ENCODE results near the gene GHRHR. TPM values are rescaled to one million over a fixed set of nuclear protein-coding genes. Genes with fewer than 3 reads are reported as not detected.

GHRHR gene
- polyA plus RNA-seq, 3 donors, result not detected

DNA sequence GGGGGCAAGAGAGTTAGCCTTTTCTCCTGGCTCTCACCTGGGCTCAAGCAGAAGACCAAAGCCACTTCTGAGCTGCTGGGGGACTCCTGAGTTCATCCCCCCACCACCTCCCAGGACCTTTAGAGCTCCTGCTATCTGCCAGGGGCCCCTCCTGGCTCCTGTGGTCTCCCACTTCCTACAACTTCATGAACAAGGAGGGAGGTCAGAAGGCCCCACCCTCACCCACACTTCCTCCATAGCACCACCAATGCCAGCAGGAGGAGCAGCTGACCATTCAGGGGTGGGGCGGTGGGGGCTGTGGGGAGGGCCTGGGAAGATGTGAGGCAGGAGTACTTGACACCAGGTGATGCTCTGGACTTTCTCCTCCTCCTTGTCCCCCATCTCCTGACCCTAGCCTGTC, 55.8 kb downstream of the GHRHR start:
- TF ChIP-seq CTCF (IDR thresholded peaks at IDR 0.05), result no peak
- Histone ChIP-seq H4K20me1 (ENCODE audit: insufficient read depth, low read length) (no peaks in the 10 kb centered on the region), H3K9me3 (replicated peaks in 1 of 2; ENCODE audit: control insufficient read depth in 1 of 2, insufficient read depth in 1 of 2, low read length in 2 of 2) (no peaks in the 10 kb centered on the region), H2AFZ (ENCODE audit: insufficient read depth, low read depth, low read length, poor library complexity, severe bottlenecking) (no peak overlapping the region), H3K4me2 (replicated peaks; ENCODE audit: extremely low read depth, low read length, poor library complexity, severe bottlenecking) (no peak overlapping the region), H3K27ac (ENCODE audit: low read depth in 1 of 2, low read length in 2 of 2) (no peak overlapping the region), H3K4me1 (ENCODE audit: control insufficient read depth in 1 of 2, insufficient read depth in 2 of 2, low read length in 2 of 2) (no peaks in the 10 kb centered on the region), H3K79me2 (ENCODE audit: insufficient read depth, low read length) (no peaks in the 10 kb centered on the region), H3K9ac (ENCODE audit: insufficient read depth, low read length, poor library complexity, severe bottlenecking) (no peak overlapping the region), H3K36me3 (replicated peaks in 1 of 2; ENCODE audit: control insufficient read depth in 1 of 2, insufficient read depth in 2 of 2, low read length in 2 of 2) (no peaks in the 10 kb centered on the region), H3K27me3 (ENCODE audit: control insufficient read depth in 2 of 2, insufficient read depth in 2 of 2, low read length in 2 of 2) (no peaks in the 10 kb centered on the region), H3K4me3 (replicated peaks in 1 of 3; ENCODE audit: low read depth in 2 of 3, low read length in 3 of 3) (no peak overlapping the region)
- Mint-ChIP-seq H3K27me3 (ENCODE audit: low read depth in 3 of 3) (peaks cover 3 to 8% (median 5%) of the 10 kb centered on the region in 3 donors), H3K4me3 (no peak overlapping the region), H3K36me3 (no peaks in the 10 kb centered on the region), H3K9me3 (peaks cover 0 to 5% (median 3%) of the 10 kb centered on the region in 7 donors), H3K27ac (peak overlapping the region in 1 of 7 donors; percentile 20), H3K4me1 (peaks cover 5% of the 10 kb centered on the region)
- no CpG with 5 or more reads among the region's 1 CpG for whole genome bisulfite sequencing (ENCODE audit: insufficient coverage)
- intact Hi-C loops (cut with micrococcal nuclease), result no loop called here
- no peak for DNase-seq

DNA sequence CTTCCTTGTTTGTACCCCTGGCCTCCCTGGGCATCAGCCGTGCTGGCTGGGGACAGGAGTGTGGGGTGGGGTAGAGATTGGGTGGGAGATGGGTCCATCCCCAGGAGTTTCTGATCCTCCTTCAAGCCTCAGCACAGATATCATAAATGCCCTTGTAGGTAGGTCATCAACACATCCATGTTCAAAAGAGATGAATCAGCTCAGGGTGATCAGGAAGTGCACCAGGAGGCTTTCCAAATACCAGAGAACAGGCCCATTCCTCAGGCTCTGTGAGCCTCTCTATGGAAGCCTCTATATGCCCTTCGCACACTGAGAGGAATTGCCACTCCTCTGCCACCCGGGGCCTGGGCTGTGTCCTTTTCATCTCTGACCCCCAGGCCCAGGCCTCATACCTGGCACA, 56.4 kb downstream of the GHRHR start:
- H3K36me3 Mint-ChIP-seq, result no peaks in the 10 kb centered on the region
- peaks cover 1 to 8% (median 5%) of the 10 kb centered on the region in 3 donors for H3K27me3 Mint-ChIP-seq (ENCODE audit: low read depth in 3 of 3)
- Histone ChIP-seq H3K79me2 (ENCODE audit: insufficient read depth, low read length) (no peaks in the 10 kb centered on the region), H3K27ac (ENCODE audit: low read depth in 1 of 2, low read length in 2 of 2) (no peak overlapping the region), H3K9me3 (replicated peaks in 1 of 2; ENCODE audit: control insufficient read depth in 1 of 2, insufficient read depth in 1 of 2, low read length in 2 of 2) (no peaks in the 10 kb centered on the region), H3K9ac (ENCODE audit: insufficient read depth, low read length, poor library complexity, severe bottlenecking) (no peak overlapping the region), H3K27me3 (ENCODE audit: control insufficient read depth in 2 of 2, insufficient read depth in 2 of 2, low read length in 2 of 2) (no peaks in the 10 kb centered on the region), H3K4me3 (replicated peaks in 1 of 3; ENCODE audit: low read depth in 2 of 3, low read length in 3 of 3) (no peak overlapping the region), H3K4me1 (ENCODE audit: control insufficient read depth in 1 of 2, insufficient read depth in 2 of 2, low read length in 2 of 2) (no peaks in the 10 kb centered on the region), H2AFZ (ENCODE audit: insufficient read depth, low read depth, low read length, poor library complexity, severe bottlenecking) (no peak overlapping the region), H3K4me2 (replicated peaks; ENCODE audit: extremely low read depth, low read length, poor library complexity, severe bottlenecking) (no peak overlapping the region), H3K36me3 (replicated peaks in 1 of 2; ENCODE audit: control insufficient read depth in 1 of 2, insufficient read depth in 2 of 2, low read length in 2 of 2) (no peaks in the 10 kb centered on the region), H4K20me1 (ENCODE audit: insufficient read depth, low read length) (no peaks in the 10 kb centered on the region)
- TF ChIP-seq CTCF (IDR thresholded peaks at IDR 0.05), result no peak
- no peak overlapping the region for H3K27ac Mint-ChIP-seq
- intact Hi-C loops (cut with micrococcal nuclease), result no loop called here
- WGBS (ENCODE audit: insufficient coverage), result 95% methylated on average over 2 of the region's 3 CpGs
- DNase-seq, result no peak
- peaks cover 5% of the 10 kb centered on the region for H3K4me1 Mint-ChIP-seq
- H3K4me3 Mint-ChIP-seq, result no peak overlapping the region
- H3K9me3 Mint-ChIP-seq, result peaks cover 0 to 5% (median 4%) of the 10 kb centered on the region in 7 donors

Data from CD14-positive monocyte (primary cell).